MG63 (cell line): ENCODE measurements around the gene DCAF4. TPM values are rescaled to one million over a fixed set of nuclear protein-coding genes. Genes with fewer than 3 reads are reported as not detected.

Experiments
- DNase-seq: peaks from one replicate; pipeline ENCODE4 v3.0.0-alpha.2; 2020
- H3K27me3 ChIP-seq: fragments of 250-450 bp; sonication (Bioruptor Pico); 2 replicates; pipeline ENCODE4 v1.5.1; 2020; ENCODE audit warnings: mild to moderate bottlenecking, moderate library complexity
- H3K36me3 ChIP-seq: fragments of 250-450 bp; sonication (Bioruptor Pico); 2 replicates; pipeline ENCODE4 v1.5.1; 2020; ENCODE audit warnings: mild to moderate bottlenecking, moderate library complexity
- H3K4me3 ChIP-seq: fragments of 250-450 bp; sonication (Bioruptor Pico); 2 replicates; pipeline ENCODE4 v1.5.1; 2020; ENCODE audit warnings: mild to moderate bottlenecking, moderate library complexity
- H3K9me3 ChIP-seq: fragments of 250-450 bp; sonication (Bioruptor Pico); 2 replicates; pipeline ENCODE4 v1.5.1; 2020; ENCODE audit warnings: mild to moderate bottlenecking, moderate library complexity
- total RNA-seq: library from RNA; depleted of rRNA; stranded (reverse); fragments of >200 nt; shearing (Covaris generic); gene quantifications from 2 replicates; pipeline ENCODE4 v1.2.3, GENCODE V29; 2014; ENCODE audit warnings: low replicate concordance; rRNA removed

Gene DCAF4
- 36.2 and 71.1 TPM in 2 replicates for total RNA-seq

DNA sequence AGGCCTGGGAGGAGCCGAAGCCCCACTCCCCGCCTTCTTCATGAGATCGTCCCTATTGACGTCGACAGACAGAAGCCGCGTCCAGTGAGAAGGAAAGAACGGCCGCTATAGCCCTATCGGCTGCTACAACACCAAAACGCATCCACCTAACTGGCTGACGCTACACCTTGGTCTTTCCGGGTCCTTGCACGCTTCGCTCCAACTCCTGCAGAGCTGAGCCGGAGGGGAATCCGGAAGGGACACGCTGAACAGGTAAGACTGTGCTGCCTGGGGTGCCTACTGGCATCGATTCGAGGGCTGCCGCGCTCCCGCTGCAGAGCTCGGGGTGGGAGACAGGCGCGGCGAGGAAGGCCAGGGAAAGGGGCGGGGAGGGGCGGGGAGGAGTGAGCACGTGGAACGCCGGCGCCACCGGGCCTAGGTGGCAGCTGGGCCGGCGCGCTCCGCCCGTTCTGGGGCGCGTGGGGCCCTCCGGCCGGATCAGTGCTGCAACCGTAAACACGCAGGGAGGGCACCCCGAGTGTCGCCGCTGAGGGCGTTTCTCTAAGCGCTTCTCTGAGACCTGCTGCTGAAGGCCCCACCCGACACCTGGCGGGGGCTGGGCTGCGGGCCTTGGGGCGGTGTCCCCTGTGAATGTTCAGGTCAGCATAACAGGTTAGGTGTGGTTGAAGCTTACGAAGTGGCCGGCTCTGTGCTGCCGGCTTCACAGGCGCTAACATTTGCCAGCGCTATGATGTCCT is at the start of gene DCAF4:
TSS of gene DCAF4 (plus strand) at position 173 of the 737 bp plus-strand sequence. CDS start 11,515 bp downstream, outside the sequence.
- Histone ChIP-seq H3K4me3 (peak within 1 kb of the TSS; percentile 92), H3K27me3 (no peaks in the 10 kb centered on the region)

DNA sequence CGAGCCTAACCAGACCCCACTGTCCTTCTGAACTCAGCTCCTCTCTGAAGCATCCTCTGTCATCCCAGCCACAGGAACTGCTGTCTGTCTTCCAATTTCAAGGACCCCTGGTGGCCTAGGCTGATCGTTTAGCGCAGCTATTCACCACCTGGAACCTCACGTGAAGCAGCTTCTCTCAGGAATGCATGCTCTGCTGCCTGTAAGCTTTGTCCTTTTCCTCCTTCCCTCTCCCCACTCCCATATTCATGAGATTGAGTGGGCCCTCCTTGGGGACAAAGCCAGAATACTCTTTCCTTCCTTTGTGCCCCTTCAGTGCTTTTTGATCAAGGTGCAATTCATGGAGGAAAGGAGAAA is 49.6 kb upstream of the DCAF4 start:
- Histone ChIP-seq H3K4me3 (no peak overlapping the region), H3K27me3 (no peaks in the 10 kb centered on the region), H3K36me3 (no peaks in the 10 kb centered on the region; the same call in 1 of the 2 replicates), H3K9me3 (no peaks in the 10 kb centered on the region)
- no peak for DNase-seq

More for the DNA sequence above, at the start of gene DCAF4:
- no peaks in the 10 kb centered on the region for H3K9me3 ChIP-seq
- peak; percentile 97 for DNase-seq
- H3K36me3 ChIP-seq = peaks cover 12% of the 10 kb centered on the region; the same call in 1 of the 2 replicates

GRCh38 chr14:72878746-72879145 is 47.5 kb upstream of the DCAF4 start:
- H3K27me3 ChIP-seq = no peaks in the 10 kb centered on the region
- no peaks in the 10 kb centered on the region for H3K9me3 ChIP-seq
- no peak overlapping the region for H3K4me3 ChIP-seq
- H3K36me3 ChIP-seq = no peaks in the 10 kb centered on the region; the same call in 1 of the 2 replicates
- no peak for DNase-seq

DNA sequence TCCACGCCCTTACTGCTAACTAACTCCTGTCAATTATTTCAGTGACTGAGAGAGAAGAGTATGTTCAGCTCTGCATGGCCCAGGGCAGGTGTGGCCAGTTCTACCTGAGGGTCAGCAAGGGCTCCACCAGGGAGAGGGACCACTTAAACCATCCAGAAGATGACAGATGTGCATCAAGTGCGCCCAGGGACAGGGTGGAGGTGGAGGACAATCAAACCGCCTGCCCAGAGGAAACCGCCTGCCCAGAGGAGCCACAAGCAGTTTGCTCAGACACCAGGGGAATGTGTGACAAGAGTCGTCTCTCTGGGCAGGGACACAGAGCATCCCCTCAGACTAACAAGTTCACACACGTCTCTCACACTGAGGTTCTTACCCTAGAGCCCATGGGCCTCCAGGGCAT is 46.8 kb upstream of the DCAF4 start:
- Histone ChIP-seq H3K4me3 (no peak overlapping the region), H3K36me3 (no peaks in the 10 kb centered on the region; the same call in 1 of the 2 replicates), H3K27me3 (no peaks in the 10 kb centered on the region), H3K9me3 (no peaks in the 10 kb centered on the region)
- DNase-seq = no peak

GRCh38 chr14:72880164-72880563 is 46.1 kb upstream of the DCAF4 start:
- DNase-seq = no peak
- Histone ChIP-seq H3K9me3 (no peaks in the 10 kb centered on the region), H3K36me3 (no peaks in the 10 kb centered on the region; the same call in 1 of the 2 replicates), H3K4me3 (no peak overlapping the region), H3K27me3 (no peaks in the 10 kb centered on the region)

DNA sequence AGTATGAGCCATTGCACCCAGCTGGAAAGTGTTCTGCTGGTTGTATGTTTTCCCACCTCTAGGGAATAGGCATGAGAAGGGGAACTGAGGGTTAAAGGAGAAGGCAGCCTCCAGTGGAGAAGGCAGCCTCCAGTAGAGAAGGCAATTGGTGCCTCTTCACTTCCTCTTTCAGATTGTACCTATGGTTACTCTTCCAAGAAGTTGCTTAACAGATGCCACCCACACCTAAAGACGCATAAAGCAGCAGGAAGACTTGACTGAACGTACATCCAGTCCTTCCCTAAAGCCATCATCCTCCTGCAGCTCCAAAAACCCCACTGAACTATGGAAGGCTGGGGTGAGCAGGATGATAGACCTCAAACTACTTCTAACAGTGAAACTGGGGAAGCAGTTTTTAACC is 45.4 kb upstream of the DCAF4 start:
- Histone ChIP-seq H3K9me3 (no peaks in the 10 kb centered on the region), H3K36me3 (no peaks in the 10 kb centered on the region; the same call in 1 of the 2 replicates), H3K4me3 (no peak overlapping the region), H3K27me3 (no peaks in the 10 kb centered on the region)
- no peak for DNase-seq

- H3K4me3 ChIP-seq = no peak overlapping the region
- H3K27me3 ChIP-seq = no peaks in the 10 kb centered on the region
- no peak for DNase-seq
- no peaks in the 10 kb centered on the region; the same call in 1 of the 2 replicates for H3K36me3 ChIP-seq
- no peaks in the 10 kb centered on the region for H3K9me3 ChIP-seq
Measured at GRCh38 chr14:72881543-72881942, 44.7 kb upstream of the DCAF4 start.

DNA sequence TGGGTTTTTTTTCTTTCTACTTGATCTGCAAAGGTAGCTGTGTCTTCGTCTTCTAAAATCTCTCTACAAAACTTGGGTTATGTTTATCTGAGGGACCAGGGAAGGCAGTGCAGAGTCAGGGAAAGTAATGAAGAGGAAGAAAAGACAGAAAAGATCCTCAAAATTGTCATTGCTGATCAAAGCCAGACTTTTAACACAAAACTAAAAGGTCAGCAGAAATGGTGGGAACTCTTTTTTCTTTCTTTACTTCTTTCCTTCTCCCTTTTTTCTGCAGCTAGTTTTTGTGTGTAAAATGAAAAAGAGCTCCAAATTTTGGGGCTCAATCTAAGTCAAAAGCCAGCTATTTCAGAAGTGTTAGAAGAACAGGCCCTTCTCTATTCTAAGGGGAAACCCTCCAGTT is 44.2 kb upstream of the DCAF4 start:
- no peak for DNase-seq
- Histone ChIP-seq H3K27me3 (no peaks in the 10 kb centered on the region), H3K4me3 (no peak overlapping the region), H3K9me3 (no peaks in the 10 kb centered on the region), H3K36me3 (peaks cover under 1% of the 10 kb centered on the region)

- peaks cover 3% of the 10 kb centered on the region for H3K36me3 ChIP-seq
- no peak overlapping the region for H3K4me3 ChIP-seq
- no peak for DNase-seq
- no peaks in the 10 kb centered on the region for H3K9me3 ChIP-seq
- H3K27me3 ChIP-seq = no peaks in the 10 kb centered on the region
Measured at GRCh38 chr14:72882463-72882862, 43.8 kb upstream of the DCAF4 start.

GRCh38 chr14:72883109-72883508 is 43.2 kb upstream of the DCAF4 start:
- Histone ChIP-seq H3K36me3 (peaks cover 3% of the 10 kb centered on the region), H3K27me3 (no peaks in the 10 kb centered on the region), H3K4me3 (no peak overlapping the region), H3K9me3 (no peaks in the 10 kb centered on the region)
- DNase-seq = no peak

DNA sequence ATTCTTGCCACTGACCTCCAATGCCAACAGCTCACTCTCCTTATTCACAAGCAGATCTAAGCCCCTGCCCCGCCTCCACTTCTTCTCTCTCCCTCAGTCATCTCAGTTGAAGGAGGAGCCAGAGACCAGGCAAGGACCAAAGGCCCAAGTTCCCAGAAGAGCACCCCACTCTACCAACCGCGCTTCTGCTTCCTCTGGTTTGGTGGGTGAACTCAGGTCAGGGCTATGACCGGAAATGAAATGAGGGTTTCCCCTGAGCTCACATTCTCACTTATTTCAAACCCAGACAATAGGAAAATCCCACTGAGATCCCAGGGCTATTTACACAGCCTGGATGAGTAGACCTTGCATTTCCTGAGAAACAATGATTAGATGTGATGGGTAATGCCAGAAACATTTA is 42.3 kb upstream of the DCAF4 start:
- no peak for DNase-seq
- no peak overlapping the region for H3K4me3 ChIP-seq
- H3K27me3 ChIP-seq = no peaks in the 10 kb centered on the region
- H3K9me3 ChIP-seq = no peaks in the 10 kb centered on the region
- peaks cover 3% of the 10 kb centered on the region for H3K36me3 ChIP-seq

GRCh38 chr14:72884386-72884785 is 41.9 kb upstream of the DCAF4 start:
- H3K4me3 ChIP-seq = no peak overlapping the region
- peaks cover 3% of the 10 kb centered on the region for H3K36me3 ChIP-seq
- no peaks in the 10 kb centered on the region for H3K9me3 ChIP-seq
- no peak for DNase-seq
- H3K27me3 ChIP-seq = no peaks in the 10 kb centered on the region

DNA sequence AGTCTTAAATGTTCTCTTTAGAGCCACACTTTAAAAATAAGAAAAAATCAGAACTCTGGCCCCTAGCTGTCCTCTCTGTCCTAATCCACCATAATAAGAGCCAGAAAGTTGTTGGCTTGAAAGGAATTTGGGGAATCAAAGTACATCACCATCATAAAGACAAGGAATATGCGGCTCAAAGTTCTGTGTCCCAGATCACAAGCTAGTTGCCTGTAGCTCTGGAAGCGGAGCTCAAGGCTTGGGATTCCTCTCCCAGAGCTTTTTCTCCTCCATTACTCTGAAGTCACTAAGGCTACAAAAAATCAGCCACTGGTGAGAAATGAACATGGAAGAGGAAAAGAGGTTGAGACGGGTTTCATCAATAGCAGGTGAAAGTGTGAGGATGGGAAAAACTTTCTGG is 38.8 kb upstream of the DCAF4 start:
- Histone ChIP-seq H3K27me3 (no peaks in the 10 kb centered on the region), H3K36me3 (peaks cover 3% of the 10 kb centered on the region), H3K9me3 (no peaks in the 10 kb centered on the region), H3K4me3 (no peak overlapping the region)
- DNase-seq = no peak

- H3K4me3 ChIP-seq = no peak overlapping the region
- peaks cover 3% of the 10 kb centered on the region for H3K36me3 ChIP-seq
- H3K27me3 ChIP-seq = no peaks in the 10 kb centered on the region
- DNase-seq = no peak
- no peaks in the 10 kb centered on the region for H3K9me3 ChIP-seq
Measured at GRCh38 chr14:72888192-72888591, 38.1 kb upstream of the DCAF4 start.

- H3K4me3 ChIP-seq = no peak overlapping the region
- peaks cover 3% of the 10 kb centered on the region for H3K36me3 ChIP-seq
- H3K9me3 ChIP-seq = no peaks in the 10 kb centered on the region
- DNase-seq = no peak
- H3K27me3 ChIP-seq = no peaks in the 10 kb centered on the region
Measured at GRCh38 chr14:72888636-72889201, 37.5 kb upstream of the DCAF4 start.

GRCh38 chr14:72889366-72889765 is 36.9 kb upstream of the DCAF4 start:
- Histone ChIP-seq H3K9me3 (no peaks in the 10 kb centered on the region), H3K36me3 (peaks cover 3% of the 10 kb centered on the region), H3K4me3 (no peak overlapping the region), H3K27me3 (no peaks in the 10 kb centered on the region)
- no peak for DNase-seq

DNA sequence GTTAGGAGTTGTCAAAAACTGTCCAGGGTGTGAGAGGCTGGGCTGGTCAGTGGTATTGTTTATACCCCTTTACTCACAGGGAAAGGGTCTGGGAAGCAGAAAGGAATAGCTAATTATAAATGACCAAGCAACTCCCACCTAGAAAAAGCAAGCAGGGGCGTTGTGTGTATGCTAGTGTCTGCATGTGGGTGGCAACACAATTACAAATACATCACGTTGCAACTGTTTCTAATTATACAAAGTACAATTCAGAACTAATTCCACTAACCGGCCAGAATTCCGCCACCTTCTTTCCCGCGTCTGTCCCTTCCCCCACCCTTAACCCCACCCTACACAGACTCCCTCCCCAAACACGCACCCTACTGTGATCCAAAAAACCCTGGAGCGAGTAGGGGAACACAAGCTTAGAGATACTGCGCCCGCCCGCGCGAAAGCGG is 34.6 kb upstream of the DCAF4 start:
- DNase-seq = peak; percentile 29
- no peaks in the 10 kb centered on the region for H3K9me3 ChIP-seq

More for the DNA sequence above, 34.6 kb upstream of the DCAF4 start:
- no peaks in the 10 kb centered on the region for H3K27me3 ChIP-seq
- peaks cover 3% of the 10 kb centered on the region for H3K36me3 ChIP-seq
- peak overlapping the region; percentile 82 for H3K4me3 ChIP-seq
